Measurements from ENCODE around the gene INTS7.
"Not testable (repeated sequence)": the region's sequence is repeated elsewhere in the genome, so short reads cannot be mapped to it uniquely, and the experiment has no call there.

INTS7 gene

DNA sequence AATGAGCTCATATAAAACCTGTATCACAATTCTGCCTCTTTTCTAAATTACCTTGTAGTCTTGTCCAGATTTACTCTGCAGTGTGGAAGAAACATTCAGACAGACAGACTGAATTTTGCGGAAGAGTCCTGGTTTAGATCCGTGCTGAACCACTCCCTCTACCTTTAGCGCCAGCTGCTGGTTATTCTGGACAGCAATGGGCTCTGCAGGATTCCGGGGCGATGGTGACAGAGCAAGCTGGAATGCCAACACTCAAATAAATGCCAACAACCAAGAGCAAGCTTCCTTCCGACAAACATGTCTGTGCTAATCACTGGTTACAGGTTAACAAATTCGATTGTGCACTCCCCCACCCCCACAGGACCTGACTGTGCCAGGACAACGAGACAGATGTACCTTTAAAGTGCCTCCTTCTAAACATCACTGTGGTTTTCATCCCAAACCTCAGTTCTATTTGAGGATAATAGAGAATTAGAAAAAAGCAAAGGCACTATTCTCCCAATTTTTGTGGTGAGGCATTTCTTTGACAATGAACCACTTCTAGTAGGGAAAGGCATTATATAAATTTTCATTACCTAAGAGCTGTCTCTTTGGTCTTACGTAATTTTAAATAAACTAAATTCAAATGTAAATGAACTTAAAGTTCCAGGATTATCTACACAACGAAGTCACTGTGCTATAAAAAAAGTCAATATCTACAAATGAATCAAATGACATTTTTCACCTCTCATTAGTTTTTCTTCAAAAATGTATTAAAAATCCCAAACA, 90.4 kb downstream of the INTS7 start:
- TF ChIP-seq, protein P1, sequence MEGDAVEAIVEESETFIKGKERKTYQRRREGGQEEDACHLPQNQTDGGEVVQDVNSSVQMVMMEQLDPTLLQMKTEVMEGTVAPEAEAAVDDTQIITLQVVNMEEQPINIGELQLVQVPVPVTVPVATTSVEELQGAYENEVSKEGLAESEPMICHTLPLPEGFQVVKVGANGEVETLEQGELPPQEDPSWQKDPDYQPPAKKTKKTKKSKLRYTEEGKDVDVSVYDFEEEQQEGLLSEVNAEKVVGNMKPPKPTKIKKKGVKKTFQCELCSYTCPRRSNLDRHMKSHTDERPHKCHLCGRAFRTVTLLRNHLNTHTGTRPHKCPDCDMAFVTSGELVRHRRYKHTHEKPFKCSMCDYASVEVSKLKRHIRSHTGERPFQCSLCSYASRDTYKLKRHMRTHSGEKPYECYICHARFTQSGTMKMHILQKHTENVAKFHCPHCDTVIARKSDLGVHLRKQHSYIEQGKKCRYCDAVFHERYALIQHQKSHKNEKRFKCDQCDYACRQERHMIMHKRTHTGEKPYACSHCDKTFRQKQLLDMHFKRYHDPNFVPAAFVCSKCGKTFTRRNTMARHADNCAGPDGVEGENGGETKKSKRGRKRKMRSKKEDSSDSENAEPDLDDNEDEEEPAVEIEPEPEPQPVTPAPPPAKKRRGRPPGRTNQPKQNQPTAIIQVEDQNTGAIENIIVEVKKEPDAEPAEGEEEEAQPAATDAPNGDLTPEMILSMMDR (IDR thresholded peaks at IDR 0.05; ENCODE audit: control insufficient read depth, extremely low read depth, insufficient read depth), result peak; percentile 43
- DNase-seq (ENCODE audit: low read depth), result no peak
- H3K4me3 ChIP-seq (ENCODE audit: low read depth, low read length), result no peak overlapping the region

DNA sequence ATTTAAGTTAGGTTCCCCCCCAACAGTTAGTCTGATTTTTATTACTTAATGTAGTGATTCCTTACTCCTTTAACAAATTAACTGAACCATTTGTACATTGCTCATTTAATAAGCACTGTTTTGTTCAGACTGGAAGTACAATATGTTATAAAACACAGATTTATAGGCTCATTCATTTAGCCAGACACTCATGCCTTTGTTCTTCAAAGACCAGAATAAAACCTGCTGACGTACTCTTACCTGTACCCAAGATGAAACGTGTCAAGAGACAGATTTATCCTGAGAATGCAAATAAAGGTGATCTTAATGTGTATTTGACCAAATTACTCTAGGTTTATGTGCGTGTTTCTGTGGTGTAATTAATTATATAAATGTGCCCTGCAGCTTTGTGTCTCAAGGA, 92.8 kb downstream of the INTS7 start:
- TF ChIP-seq, protein P1 (IDR thresholded peaks at IDR 0.05; ENCODE audit: control insufficient read depth, extremely low read depth, insufficient read depth), result no peak
- DNase-seq (ENCODE audit: low read depth), result no peak
- H3K4me3 ChIP-seq (ENCODE audit: low read depth, low read length), result no peak overlapping the region

DNA sequence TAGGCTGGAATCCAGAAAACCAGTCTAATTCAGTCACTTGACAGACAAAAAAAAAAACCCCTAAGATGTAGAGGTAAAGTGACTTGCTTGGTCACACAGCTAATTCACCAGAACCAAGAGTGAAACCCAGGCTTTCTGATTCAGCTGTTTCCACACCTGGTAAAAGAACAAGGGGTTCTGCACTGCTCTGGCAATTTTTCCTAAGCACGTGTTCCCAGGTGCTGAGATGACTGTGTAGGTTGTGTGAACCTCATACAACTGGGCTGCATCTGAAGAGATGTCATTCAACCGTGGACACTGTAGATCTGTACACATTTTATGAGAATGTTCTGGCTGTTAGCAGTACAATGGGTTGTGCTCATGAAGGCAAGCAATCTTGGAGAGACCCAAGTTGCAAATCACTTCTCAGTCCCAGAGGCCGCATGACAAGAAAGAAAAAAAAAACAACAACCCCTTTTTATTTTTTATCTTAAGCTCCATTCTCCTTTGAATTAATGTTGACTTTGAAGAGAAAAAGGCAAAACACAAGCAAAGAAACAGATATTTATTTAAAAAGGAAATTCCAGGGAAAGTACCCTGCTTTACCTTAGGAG, 95.4 kb downstream of the INTS7 start:
- no peak for DNase-seq (ENCODE audit: low read depth)

DNA sequence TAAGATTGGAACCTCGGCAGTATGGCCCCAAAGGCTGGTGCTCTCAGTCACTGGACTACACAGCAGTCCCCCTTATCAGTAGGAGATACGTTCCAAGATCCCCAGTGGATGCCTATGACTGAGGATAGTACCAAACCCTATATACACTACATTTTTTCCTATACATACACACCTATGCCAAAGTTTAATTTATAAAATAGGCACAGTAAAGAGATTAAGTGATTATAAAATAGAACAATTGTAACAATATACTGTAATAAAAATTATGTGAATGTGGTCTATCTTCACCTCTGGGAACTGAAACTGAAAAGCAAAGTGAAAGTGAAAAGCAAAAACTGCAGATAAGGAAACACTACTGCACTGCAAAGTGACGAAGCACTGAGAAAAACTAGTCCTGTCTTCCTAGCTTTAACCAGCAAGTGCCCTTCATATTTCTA, 96.8 kb downstream of the INTS7 start:
- no peak for DNase-seq (ENCODE audit: low read depth)
- TF ChIP-seq, protein P1 (IDR thresholded peaks at IDR 0.05; ENCODE audit: control insufficient read depth, extremely low read depth, insufficient read depth), result no peak
- H3K4me3 ChIP-seq (ENCODE audit: low read depth, low read length), result no peak overlapping the region

More for the DNA sequence above, 95.4 kb downstream of the INTS7 start:
- no peak overlapping the region for H3K4me3 ChIP-seq (ENCODE audit: low read depth, low read length)
- TF ChIP-seq, protein P1 (IDR thresholded peaks at IDR 0.05; ENCODE audit: control insufficient read depth, extremely low read depth, insufficient read depth), result no peak

DNA sequence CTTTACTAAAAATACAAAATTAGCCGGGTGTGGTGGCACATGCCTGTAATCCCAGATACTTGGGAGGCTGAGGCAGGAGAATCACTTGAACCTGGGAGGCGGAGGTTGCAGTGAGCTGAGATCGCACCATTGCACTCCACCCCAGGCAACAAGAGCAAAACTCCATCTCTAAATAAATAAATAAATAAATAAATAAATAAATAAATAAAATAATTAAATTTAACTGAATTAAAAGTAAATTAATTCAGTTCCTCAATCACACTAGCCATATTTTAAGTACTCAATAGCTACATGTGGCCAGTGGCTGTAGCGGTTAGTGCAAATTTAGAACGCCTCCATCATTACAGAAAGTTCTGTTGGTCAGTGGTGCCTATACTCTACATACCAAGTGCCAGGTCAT, 97.9 kb downstream of the INTS7 start:
- H3K4me3 ChIP-seq (ENCODE audit: low read depth, low read length); DNase-seq (ENCODE audit: low read depth): not testable (repeated sequence)

DNA sequence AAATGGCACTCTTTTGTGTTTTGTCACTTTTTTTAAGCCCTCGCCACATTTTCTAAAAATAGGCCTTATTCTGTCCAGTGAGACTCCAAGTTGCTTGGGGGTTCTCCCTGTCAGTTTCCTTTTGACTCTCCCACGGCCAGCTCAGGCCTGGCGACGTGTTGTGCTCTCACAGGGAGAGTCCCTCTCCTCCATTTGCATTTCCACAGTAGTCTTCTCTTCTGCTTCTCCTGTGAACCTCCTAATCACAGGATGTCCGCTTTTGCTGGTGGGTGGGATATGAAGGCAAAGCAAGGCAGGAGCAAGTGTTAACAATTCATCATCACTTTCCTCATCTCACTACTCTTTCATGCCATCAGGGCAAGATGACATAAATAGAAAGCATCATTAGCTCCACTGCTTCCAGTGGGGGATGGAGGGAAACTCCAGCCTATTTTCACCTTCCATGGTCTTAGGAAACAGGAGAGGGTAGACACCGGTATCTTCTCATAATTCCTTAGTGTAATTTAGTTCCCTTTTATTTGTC, 99.8 kb downstream of the INTS7 start:
- no peak overlapping the region for H3K4me3 ChIP-seq (ENCODE audit: low read depth, low read length)
- TF ChIP-seq, protein P1 (IDR thresholded peaks at IDR 0.05; ENCODE audit: control insufficient read depth, extremely low read depth, insufficient read depth), result no peak
- no peak for DNase-seq (ENCODE audit: low read depth)

DNA sequence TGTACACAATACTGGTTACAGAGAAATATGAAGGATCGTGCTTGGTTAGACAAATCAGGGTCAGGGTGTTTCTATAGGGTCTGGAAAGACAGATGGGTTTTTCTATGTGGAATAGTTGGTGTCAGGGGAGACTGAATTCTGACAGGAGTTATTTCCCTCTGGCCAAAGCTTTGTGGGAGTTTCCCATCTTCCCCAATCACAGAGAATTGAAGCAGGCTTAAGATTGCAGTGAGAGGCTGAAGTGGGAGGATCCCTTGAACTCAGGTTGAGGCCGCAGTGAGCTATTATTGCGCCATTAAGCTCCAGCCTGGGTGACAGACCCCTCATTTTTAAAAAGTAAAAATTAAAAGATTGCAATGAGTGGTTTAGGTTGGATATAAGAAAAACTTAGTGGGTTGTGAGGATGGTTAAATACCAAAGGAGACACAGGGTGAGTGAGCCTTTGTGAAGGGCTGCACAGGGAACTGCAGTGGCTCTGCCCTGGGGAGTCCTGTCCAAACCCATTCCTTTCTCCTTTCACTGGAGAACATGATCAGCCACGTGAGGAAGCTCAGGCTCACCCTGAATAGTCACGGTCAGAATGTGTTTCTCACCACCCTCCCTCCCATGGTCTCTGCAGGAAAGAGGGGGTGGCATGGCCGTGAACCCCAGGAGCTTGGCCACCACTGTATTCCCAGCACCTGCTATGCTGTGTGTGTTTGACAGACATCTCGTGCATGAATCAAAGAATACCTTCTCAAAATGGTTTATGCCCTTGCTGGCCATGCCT, 101.2 kb downstream of the INTS7 start:
- H3K4me3 ChIP-seq (ENCODE audit: low read depth, low read length), result no peak overlapping the region
- TF ChIP-seq, protein P1 (IDR thresholded peaks at IDR 0.05; ENCODE audit: control insufficient read depth, extremely low read depth, insufficient read depth), result no peak
- no peak for DNase-seq (ENCODE audit: low read depth)
